ENCODE results near the gene GNG3.
"Not testable (repeated sequence)": the region's sequence is repeated elsewhere in the genome, so short reads cannot be mapped to it uniquely, and the experiment has no call there.

Gene GNG3

GRCh38 chr11:62716206-62716605, 8.7 kb downstream of the GNG3 start:
- no peak for DNase-seq (ENCODE audit: extremely low read depth in 1 of 2, low read depth in 1 of 2)

GRCh38 chr11:62716816-62717215, 9.3 kb downstream of the GNG3 start:
- no peak for DNase-seq (ENCODE audit: extremely low read depth in 1 of 2, low read depth in 1 of 2)

- DNase-seq (ENCODE audit: extremely low read depth in 1 of 2, low read depth in 1 of 2) = no peak
Observed at GRCh38 chr11:62719302-62719978, 12.0 kb downstream of the GNG3 start.

- no peak for DNase-seq (ENCODE audit: extremely low read depth in 1 of 2, low read depth in 1 of 2)
Observed at GRCh38 chr11:62721994-62722393, 14.5 kb downstream of the GNG3 start.

GRCh38 chr11:62724171-62724570, 16.7 kb downstream of the GNG3 start:
- DNase-seq (ENCODE audit: extremely low read depth in 1 of 2, low read depth in 1 of 2) = no peak

GRCh38 chr11:62725646-62726045, 18.2 kb downstream of the GNG3 start:
- DNase-seq (ENCODE audit: extremely low read depth in 1 of 2, low read depth in 1 of 2) = no peak

- no peak for DNase-seq (ENCODE audit: extremely low read depth in 1 of 2, low read depth in 1 of 2)
Observed at GRCh38 chr11:62726156-62726914, 18.9 kb downstream of the GNG3 start.

- DNase-seq (ENCODE audit: extremely low read depth in 1 of 2, low read depth in 1 of 2) = no peak
Observed at GRCh38 chr11:62726915-62727164, 19.4 kb downstream of the GNG3 start.

- DNase-seq (ENCODE audit: extremely low read depth in 1 of 2, low read depth in 1 of 2) = peak; percentile 96 to 97
Observed at GRCh38 chr11:62727165-62727871, 19.8 kb downstream of the GNG3 start, which contains the start of gene HNRNPUL2. TSS of gene HNRNPUL2 (minus strand) at chr11:62727457. CDS start at chr11:62727156, 301 bp downstream.

GRCh38 chr11:62727872-62728170, 20.3 kb downstream of the GNG3 start:
- peak; percentile 55 to 71 for DNase-seq (ENCODE audit: extremely low read depth in 1 of 2, low read depth in 1 of 2)

- DNase-seq (ENCODE audit: extremely low read depth in 1 of 2, low read depth in 1 of 2) = peak in 1 of 2 donors; percentile 73
Observed at GRCh38 chr11:62728171-62728988, 20.9 kb downstream of the GNG3 start, which contains the start of gene TTC9C. TSS of gene TTC9C (plus strand) at chr11:62728486. CDS start at chr11:62728849, 363 bp downstream.

GRCh38 chr11:62730076-62730475, 22.6 kb downstream of the GNG3 start:
- DNase-seq (ENCODE audit: extremely low read depth in 1 of 2, low read depth in 1 of 2) = not testable (repeated sequence)

- DNase-seq (ENCODE audit: extremely low read depth in 1 of 2, low read depth in 1 of 2) = no peak
Observed at GRCh38 chr11:62732830-62733229, 25.4 kb downstream of the GNG3 start.

- no peak for DNase-seq (ENCODE audit: extremely low read depth in 1 of 2, low read depth in 1 of 2)
Observed at GRCh38 chr11:62737196-62737595, 29.7 kb downstream of the GNG3 start.

- DNase-seq (ENCODE audit: extremely low read depth in 1 of 2, low read depth in 1 of 2) = no peak
Observed at GRCh38 chr11:62747475-62748160, 40.1 kb downstream of the GNG3 start.

GRCh38 chr11:62749931-62750330, 42.5 kb downstream of the GNG3 start:
- not testable (repeated sequence) for DNase-seq (ENCODE audit: extremely low read depth in 1 of 2, low read depth in 1 of 2)

GRCh38 chr11:62752177-62752785, 44.8 kb downstream of the GNG3 start:
- no peak for DNase-seq (ENCODE audit: extremely low read depth in 1 of 2, low read depth in 1 of 2)

GRCh38 chr11:62752994-62753735, 45.7 kb downstream of the GNG3 start:
- DNase-seq (ENCODE audit: extremely low read depth in 1 of 2, low read depth in 1 of 2) = no peak
